SK-N-MC (cell line): ENCODE measurements around the gene PBLD.

Experiments used
- EZH2 ChIP-seq: fragments of 200-600 bp; sonication (generic); IDR thresholded peaks from one replicate; pipeline ENCODE4 v1.6.1; 2017; ENCODE audit warnings: antibody characterized with exemption
- FOXP2 ChIP-seq: optimal IDR thresholded peaks from 2 replicates; pipeline ENCODE3; 2011; ENCODE audit warnings: mild to moderate bottlenecking, moderate library complexity; ENCODE audit not compliant: insufficient read depth; ENCODE audit errors: extremely low read length, control extremely low read depth
- POLR2AphosphoS5 ChIP-seq: IDR thresholded peaks from 2 replicates; pipeline ENCODE4 v1.6.1; 2012; ENCODE audit warnings: mild to moderate bottlenecking, low read depth, low read length, borderline replicate concordance

- no peak for TF ChIP-seq POLR2AphosphoS5
- no peak for TF ChIP-seq EZH2
- no peak for TF ChIP-seq FOXP2
Measured at GRCh38 chr10:68346774-68347173, 14.0 kb upstream of the PBLD start.
